Measurements from ENCODE around the gene ILDR1. TPM values are rescaled to one million over a fixed set of nuclear protein-coding genes. Genes with fewer than 3 reads are reported as not detected.

ILDR1 gene
- total and polyA plus RNA-seq, 10 of the 15 experiments (the other 5 are each of a cell fraction or from before 2014, with no cell fraction given) = 1.3 to 12.0 (median 7.0) TPM

- RAD21 ChIA-PET (ENCODE audit: unreplicated experiment) = no interaction called here
- no TSS peak for BruUV-seq (replicated peaks)
Measured at GRCh38 chr3:121974601-121975111, 47.4 kb downstream of the ILDR1 start.

More at GRCh38 chr3:121974601-121975111, 47.4 kb downstream of the ILDR1 start:
- intact Hi-C loops (cut with micrococcal nuclease; ENCODE audit: unreplicated experiment) = no loop called here
- no peaks in the 10 kb centered on the region for H4K20me1 ChIP-seq (ENCODE audit: control insufficient read depth, insufficient read depth)
- TF ChIP-seq RB1 (IDR thresholded peaks at IDR 0.05; ENCODE audit: borderline replicate concordance) (no peak), NFYA (IDR thresholded peaks at IDR 0.05; ENCODE audit: borderline replicate concordance, low read depth, low read length) (no peak), ETV6 (conservative IDR thresholded peaks at IDR 0.05 in 1 of 2, IDR thresholded peaks at IDR 0.05 in 1 of 2; ENCODE audit: borderline replicate concordance in 1 of 2, low read depth in 1 of 2) (no peak), ZZZ3 (IDR thresholded peaks at IDR 0.05; ENCODE audit: control insufficient read depth, insufficient read length, low read depth) (no peak), IKZF1 (conservative IDR thresholded peaks at IDR 0.05) (no peak), ATF2 (IDR thresholded peaks at IDR 0.05; ENCODE audit: low read length) (no peak), MYB (IDR thresholded peaks at IDR 0.05; ENCODE audit: borderline replicate concordance, low read depth, low read length) (no peak), MLLT1 (IDR thresholded peaks at IDR 0.05) (no peak), HDAC6 (IDR thresholded peaks at IDR 0.05; ENCODE audit: unreplicated experiment) (no peak), IRF4 (IDR thresholded peaks at IDR 0.05; ENCODE audit: low read depth, low read length) (no peak), CBX5 (IDR thresholded peaks at IDR 0.05; ENCODE audit: low read depth) (no peak)
- 90% methylated on average over 2 of the region's 2 CpGs for WGBS (ENCODE audit: insufficient coverage, insufficient replicate concordance, low lambda C conversion rate, missing lambda C conversion rate)
- no peaks in the 10 kb centered on the region for H3K27me3 ChIP-seq (replicated peaks in 1 of 2; ENCODE audit: control insufficient read depth in 2 of 2, insufficient read depth in 2 of 2, low read length in 1 of 2)
- peaks cover 4% of the 10 kb centered on the region for H3K4me1 ChIP-seq (ENCODE audit: control insufficient read depth, insufficient read depth, low read length)
- no peak overlapping the region for H3K4me3 ChIP-seq
- no peak overlapping the region for H2AFZ ChIP-seq (ENCODE audit: control insufficient read depth, low read depth, low read length)
- POLR2A ChIA-PET = no interaction called here
- H3K79me2 ChIP-seq (ENCODE audit: control insufficient read depth, insufficient read depth, low read length) = no peaks in the 10 kb centered on the region
- CTCF ChIA-PET = interaction anchor here (0.8 kb wide), 1 partner anchor 325 kb away, joined by 3 read pairs; no protein-coding TSS in a partner anchor
- H3K27ac ChIP-seq (ENCODE audit: control insufficient read depth, insufficient read depth) = no peak overlapping the region
- FAIRE-seq = no peak
- SMC1A ChIA-PET (ENCODE audit: uncharacterized antibody, unreplicated experiment) = interaction anchor here (0.8 to 1.4 kb wide), 2 partner anchors 16 to 21 kb away, joined by 3 to 4 read pairs; no protein-coding TSS in a partner anchor
- no peak for DNase-seq (ENCODE audit: low read depth, low spot score)
- H3K9ac ChIP-seq (ENCODE audit: control insufficient read depth, insufficient read depth, low read length) = no peak overlapping the region
- in situ Hi-C loops (cut with MboI) = no loop called here
- no peak overlapping the region for H3K4me2 ChIP-seq (ENCODE audit: control insufficient read depth, insufficient read depth)
- H3K9me3 ChIP-seq (replicated peaks; ENCODE audit: control insufficient read depth, insufficient read depth, low read length) = peaks cover 6% of the 10 kb centered on the region
- H3K36me3 ChIP-seq (ENCODE audit: control insufficient read depth in 2 of 2, insufficient read depth in 2 of 2, low read length in 1 of 2) = no peaks in the 10 kb centered on the region
- no peak for ATAC-seq
